ENCODE measurements around the gene CDCA7L.

- TF ChIP-seq TCF12 (IDR thresholded peaks at IDR 0.05) (no peak), MAX (IDR thresholded peaks at IDR 0.05; ENCODE audit: low read depth) (no peak), CTCF (IDR thresholded peaks at IDR 0.05) (no peak), USF1 (IDR thresholded peaks at IDR 0.05; ENCODE audit: borderline replicate concordance, low read depth) (no peak), TEAD4 (IDR thresholded peaks at IDR 0.05; ENCODE audit: borderline replicate concordance, insufficient read depth) (no peak), JUND (IDR thresholded peaks at IDR 0.05) (no peak), CHD2 (IDR thresholded peaks at IDR 0.05; ENCODE audit: low read length, partially characterized antibody) (no peak), GABPA (IDR thresholded peaks at IDR 0.05; ENCODE audit: low read depth) (no peak), EZH2phosphoT487 (IDR thresholded peaks at IDR 0.05; ENCODE audit: borderline replicate concordance, low read depth) (no peak), NRF1 (IDR thresholded peaks at IDR 0.05; ENCODE audit: low read depth, low read length) (no peak)
- TF ChIP-seq, protein P1, sequence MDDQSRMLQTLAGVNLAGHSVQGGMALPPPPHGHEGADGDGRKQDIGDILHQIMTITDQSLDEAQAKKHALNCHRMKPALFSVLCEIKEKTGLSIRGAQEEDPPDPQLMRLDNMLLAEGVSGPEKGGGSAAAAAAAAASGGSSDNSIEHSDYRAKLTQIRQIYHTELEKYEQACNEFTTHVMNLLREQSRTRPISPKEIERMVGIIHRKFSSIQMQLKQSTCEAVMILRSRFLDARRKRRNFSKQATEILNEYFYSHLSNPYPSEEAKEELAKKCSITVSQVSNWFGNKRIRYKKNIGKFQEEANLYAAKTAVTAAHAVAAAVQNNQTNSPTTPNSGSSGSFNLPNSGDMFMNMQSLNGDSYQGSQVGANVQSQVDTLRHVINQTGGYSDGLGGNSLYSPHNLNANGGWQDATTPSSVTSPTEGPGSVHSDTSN (IDR thresholded peaks at IDR 0.05) = no peak
- TF ChIP-seq, protein P2, sequence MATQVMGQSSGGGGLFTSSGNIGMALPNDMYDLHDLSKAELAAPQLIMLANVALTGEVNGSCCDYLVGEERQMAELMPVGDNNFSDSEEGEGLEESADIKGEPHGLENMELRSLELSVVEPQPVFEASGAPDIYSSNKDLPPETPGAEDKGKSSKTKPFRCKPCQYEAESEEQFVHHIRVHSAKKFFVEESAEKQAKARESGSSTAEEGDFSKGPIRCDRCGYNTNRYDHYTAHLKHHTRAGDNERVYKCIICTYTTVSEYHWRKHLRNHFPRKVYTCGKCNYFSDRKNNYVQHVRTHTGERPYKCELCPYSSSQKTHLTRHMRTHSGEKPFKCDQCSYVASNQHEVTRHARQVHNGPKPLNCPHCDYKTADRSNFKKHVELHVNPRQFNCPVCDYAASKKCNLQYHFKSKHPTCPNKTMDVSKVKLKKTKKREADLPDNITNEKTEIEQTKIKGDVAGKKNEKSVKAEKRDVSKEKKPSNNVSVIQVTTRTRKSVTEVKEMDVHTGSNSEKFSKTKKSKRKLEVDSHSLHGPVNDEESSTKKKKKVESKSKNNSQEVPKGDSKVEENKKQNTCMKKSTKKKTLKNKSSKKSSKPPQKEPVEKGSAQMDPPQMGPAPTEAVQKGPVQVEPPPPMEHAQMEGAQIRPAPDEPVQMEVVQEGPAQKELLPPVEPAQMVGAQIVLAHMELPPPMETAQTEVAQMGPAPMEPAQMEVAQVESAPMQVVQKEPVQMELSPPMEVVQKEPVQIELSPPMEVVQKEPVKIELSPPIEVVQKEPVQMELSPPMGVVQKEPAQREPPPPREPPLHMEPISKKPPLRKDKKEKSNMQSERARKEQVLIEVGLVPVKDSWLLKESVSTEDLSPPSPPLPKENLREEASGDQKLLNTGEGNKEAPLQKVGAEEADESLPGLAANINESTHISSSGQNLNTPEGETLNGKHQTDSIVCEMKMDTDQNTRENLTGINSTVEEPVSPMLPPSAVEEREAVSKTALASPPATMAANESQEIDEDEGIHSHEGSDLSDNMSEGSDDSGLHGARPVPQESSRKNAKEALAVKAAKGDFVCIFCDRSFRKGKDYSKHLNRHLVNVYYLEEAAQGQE (IDR thresholded peaks at IDR 0.05; ENCODE audit: low read depth, low read length) = no peak
These were observed 864 bp downstream of the CDCA7L start for GRCh38 chr7:21944616-21945453.
